HG03280 (cell line): ENCODE measurements around the gene ENAH.
"Not testable (repeated sequence)": the region's sequence is repeated elsewhere in the genome, so short reads cannot be mapped to it uniquely, and the experiment has no call there.

Experiments used
- ATAC-seq: cut with Tn5 transposase; IDR thresholded peaks from one replicate; pipeline ENCODE4 v1.9.1; 2021; ENCODE audit warnings: mild to moderate bottlenecking, moderate library complexity; ENCODE audit not compliant: unreplicated experiment

Gene ENAH

DNA sequence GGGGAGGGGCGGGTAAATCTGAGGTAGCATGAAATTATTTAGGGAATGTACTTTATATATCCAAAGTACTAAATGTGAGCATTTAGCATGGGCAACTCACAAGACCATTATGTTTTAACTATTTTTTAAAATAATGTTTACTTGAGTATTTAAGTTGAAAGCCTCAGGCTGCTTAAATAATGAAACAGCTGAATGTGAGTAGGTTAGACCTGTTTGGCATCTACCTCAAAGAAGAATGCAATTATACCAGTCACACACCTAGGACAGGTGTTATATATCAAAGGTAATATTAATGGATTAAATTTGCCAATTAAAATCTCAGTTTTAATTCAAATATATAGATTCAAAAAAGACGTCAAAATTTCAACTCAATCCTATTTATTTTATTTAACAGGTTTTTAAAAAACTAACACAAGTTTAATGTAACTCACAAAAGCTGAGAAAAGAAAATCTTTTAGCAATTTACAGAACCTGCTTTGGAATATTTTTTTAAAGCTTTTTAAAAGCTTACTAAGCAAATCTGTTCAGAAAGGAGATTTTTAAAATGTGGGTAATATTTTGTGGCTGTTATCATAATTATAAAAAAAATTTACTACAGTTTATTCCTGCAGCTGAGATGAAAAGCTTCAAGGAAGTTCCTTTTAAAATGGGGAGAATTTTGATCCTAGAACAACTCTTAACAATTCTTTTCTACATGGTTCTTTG lies 120.5 kb downstream of the ENAH start:
- ATAC-seq = no peak

DNA sequence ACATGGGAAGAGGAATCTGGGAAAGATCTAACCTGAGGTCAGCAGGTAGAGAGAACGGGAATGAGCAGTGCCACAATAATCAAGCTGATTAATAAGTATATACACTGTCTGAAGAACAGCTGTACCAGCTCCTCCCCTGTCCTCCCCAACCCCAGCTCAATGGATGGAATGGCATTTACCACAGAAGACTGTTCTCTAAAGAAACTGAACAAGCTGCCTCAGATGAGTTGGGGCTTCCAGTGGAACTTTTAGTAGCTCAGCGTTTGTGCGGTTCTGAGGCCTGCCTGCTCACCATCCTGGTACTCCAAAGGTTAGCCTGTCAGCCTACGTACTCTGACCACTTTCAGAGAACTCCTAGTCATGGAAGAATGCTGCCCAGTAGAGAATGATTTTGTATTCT lies 123.2 kb downstream of the ENAH start:
- no peak for ATAC-seq

DNA sequence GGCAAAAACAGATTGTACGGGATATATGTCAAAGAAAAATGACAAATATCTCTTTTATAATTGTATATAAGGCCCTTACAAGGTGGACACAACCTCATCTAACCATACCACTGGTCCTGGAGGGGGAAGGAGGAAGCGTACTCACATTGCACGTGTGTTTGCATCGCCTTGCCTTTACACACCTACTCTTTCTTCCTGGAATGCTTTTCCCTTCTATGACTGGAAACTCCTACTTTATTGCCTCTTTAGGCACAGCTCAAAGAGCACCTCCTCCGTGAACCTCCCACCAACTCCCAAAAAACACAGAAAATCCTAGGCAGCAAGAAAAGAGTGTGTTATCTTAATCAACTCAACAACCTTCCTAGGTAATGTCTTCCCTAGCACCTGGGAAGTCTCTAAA lies 125.3 kb downstream of the ENAH start:
- ATAC-seq = no peak

DNA sequence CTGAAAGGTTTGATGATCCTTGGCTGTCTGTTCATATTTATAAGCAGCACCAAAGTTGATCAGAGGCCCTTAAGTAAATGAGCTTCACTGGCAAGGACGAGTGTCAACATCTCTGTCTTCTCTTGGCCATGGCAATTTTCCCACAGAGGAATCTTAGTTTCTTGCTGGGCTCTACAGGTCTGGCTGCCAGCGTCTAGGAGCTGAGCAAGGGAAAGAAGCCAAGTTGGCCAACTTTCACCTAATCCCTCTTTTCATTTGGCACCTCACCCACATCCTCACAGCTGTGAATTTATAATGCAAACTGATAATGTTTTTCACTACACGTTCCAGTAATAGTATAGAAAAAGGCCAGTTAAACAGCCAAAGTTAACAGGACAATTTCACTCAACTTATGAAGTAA lies 126.0 kb downstream of the ENAH start:
- ATAC-seq = no peak

DNA sequence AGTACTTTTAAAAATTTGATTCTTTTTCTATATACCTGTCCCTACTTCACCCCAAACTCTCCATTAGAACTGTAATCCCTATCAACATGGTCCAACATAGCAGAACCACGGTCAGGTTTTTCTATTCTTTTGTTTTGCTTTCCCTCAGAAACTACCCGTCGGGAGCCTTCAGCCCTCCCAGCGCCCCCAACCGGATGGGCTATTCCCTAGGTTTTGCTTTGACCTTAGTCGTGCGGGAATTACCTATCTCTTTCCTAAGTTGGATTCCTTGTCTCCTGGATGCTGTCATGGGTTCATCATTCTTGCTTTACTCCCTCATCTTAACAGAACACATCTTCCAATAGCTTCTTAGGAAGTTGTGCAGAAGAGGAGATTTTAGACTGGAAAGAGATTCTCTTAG lies 127.5 kb downstream of the ENAH start:
- ATAC-seq = no peak

DNA sequence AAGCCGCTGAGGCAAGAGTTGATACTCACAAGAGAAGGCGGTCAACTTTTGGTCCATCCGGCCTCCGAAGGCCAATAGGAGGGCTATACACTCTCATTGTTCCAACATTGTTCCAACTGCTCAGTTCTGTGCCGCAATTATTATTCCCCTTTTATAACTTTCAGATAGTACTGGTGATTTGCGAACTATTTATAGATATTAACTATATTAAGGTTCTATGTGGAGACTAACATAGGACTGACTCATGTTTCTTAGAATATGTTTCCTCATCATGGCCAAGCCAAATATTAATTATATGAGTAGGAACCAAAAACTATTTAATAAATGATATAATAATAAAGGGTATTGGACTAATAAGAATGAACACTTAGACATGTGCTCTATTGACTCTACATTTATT lies 128.4 kb downstream of the ENAH start:
- ATAC-seq = no peak

DNA sequence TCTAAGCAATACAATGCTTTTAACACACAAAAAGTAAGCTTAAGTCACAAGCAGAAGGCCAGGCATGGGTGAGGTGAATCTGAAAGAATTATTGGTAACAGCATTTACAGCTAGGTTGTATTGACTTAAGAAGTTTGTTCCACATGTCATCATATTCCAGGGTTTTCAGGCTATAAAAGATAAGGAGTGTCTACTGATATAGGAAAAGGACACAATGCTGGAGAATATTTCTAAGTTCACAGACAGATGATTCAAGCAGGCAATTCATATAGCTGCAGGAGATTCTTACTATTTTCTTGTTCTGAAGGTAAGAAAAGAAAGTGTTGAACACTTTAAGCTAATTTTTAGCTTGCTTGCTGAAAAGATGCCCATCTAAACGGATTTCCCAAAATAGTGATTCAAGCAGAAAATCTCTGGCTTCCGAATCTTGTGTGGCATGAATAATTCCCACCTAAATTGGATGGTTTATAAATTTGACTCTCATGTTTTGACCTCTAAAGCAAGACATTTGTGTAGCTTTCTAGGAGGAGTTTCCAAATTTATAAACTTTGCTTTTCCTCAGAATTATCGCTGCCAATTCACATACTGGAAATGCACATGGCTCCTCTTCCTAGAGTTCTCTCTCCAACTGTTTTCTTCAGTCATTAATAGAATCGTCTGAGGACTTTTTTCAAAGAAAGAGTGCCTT lies 129.5 kb downstream of the ENAH start:
- ATAC-seq = no peak

DNA sequence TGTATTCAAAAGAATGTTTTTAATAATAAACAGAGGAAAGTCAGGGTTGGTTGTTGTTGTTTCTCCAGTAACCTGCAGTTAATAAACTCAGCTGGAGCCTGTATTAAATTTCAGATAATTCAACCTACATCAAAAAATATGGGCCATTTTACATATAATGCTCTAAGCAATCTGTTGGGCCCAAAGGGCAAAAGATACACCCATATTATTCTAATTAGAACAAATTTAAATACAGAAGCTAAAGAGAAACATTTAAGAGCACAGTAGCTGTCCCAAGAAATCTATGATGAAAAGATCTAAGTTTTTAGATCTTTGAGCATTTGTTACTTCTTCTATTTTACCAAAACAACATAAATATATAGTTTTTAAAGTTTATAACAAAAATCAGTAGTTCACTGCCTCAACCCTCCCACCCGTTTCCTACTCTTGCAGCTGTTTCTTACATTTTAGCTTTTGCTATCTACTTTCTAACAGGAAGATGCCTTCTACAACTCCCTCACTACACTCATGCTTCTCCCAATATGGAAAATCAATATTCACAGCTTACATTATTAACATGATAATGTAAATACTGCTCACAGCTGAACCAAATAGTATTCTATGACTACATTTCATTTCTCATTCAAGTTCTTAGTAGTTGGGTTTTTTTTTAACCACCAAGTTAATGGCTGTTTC lies 130.2 kb downstream of the ENAH start:
- ATAC-seq = no peak

DNA sequence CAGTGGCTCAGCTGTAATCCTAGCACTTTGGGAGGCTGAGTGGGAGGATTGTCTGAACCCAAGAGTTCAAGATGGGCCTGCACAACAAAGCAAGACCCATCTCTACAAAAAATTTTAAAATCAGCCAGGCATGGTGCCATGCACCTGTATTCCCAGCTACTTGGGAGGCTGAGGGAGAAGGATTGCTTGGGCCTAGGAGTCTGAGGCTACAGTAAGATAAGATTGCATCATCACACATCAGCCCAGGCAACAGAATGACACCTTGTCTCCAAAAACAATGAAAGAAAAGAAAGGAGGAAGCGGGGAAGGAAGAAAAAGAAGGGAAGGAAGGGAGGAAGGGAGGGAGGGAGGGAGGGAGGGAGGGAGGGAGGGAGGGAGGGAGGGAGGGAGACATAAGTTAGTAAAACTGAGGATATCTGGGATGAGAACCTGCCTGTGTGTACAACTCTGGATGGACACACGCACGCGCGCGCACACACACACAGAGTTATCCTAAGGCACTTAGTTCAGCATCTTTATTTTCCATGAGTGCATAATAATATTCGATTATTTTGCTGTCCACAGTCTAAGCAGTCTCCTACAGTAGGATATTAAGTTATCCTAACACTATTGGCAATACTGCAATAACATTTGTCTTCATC lies 132.2 kb downstream of the ENAH start:
- no peak for ATAC-seq

DNA sequence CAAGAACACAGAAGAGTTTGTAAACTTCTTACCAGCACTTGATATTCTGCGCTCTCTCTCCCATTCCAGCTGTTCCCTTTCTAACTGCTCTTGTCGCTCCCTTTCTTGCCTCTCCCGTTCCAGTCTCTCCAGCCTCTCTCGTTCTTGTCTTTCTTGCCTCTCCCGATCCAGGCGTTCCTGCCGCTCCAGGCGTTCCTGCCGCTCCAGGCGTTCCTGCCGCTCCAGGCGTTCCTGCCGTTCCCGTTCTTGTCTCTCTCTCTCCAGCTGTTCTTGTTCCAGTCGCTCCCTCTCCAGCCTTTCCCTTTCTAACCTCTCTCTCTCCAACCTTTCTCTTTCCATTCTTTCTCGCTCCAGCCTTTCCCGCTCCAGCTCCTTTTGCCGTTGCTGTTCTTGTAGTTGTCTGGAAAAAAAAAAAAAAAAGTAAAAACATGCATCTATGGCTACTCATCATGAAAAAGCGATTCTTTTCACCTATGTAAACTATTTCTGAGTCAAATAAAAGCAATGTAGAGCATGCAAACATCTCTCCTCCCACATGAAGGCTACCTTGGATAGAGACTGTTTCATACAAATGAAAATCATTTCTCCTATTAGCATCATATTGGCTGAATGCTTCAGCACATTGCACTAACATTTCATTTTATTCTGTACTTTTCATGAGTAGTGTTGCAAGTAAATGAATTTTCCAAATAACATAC lies 133.6 kb downstream of the ENAH start:
- no peak for ATAC-seq

DNA sequence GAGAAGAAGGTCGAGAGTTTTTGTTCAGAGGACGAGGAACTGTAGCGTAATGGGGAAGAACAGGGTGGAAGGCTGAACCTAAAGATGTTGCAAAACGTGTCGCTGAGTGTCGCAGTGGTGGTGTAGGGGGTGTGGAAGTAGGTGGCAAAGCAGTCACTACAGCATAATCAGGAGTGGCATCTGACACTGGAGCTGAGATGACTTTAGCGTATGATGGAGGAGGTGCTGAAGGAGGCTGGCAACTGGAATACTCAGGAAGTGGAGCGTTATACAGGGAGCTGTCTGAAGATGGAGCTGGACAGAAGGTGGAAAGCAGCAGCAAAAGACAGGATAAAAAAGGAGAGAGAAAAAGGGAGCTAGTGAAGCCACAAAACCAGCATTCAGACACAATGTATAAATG lies 135.2 kb downstream of the ENAH start:
- ATAC-seq = no peak

DNA sequence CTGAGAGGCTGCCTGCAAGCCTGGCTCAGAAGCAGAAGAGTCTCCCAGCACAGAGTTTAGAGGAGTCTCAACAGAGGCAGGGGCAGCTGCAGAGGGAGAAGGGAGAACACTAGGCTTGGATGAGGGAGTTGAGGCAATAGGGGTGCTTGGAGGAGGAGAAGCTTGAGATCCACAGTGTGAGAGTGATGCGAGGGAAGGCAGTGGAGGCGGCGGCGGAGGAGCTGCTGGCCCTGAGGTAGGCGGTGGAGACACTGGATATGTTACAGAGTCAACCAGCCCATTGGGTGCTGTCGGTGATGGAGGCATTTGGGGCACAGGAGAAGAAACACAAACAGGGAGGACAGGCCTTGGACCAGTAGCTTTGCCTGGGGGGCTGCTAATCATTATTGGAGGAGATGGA lies 135.7 kb downstream of the ENAH start:
- no peak for ATAC-seq

DNA sequence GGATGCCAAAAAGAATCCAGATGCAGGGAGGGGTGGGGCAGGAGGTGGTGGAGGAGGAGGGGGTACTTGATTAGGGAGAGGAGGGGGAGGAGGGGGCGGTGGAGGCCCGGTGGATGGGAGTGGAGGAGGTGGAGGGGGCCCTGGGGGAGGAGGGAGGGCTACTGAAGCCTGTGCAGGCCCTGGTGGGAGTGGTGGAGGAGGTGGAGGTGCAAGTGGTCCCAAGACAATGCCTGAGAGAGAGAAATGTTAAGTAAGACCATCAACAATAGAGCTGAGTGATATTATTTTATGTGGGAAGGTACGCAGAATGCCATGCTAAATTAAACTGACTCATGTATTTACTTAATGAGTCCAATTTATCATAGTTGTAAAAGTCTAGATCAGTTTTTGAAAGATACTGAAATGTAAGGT lies 138.2 kb downstream of the ENAH start:
- ATAC-seq = no peak

DNA sequence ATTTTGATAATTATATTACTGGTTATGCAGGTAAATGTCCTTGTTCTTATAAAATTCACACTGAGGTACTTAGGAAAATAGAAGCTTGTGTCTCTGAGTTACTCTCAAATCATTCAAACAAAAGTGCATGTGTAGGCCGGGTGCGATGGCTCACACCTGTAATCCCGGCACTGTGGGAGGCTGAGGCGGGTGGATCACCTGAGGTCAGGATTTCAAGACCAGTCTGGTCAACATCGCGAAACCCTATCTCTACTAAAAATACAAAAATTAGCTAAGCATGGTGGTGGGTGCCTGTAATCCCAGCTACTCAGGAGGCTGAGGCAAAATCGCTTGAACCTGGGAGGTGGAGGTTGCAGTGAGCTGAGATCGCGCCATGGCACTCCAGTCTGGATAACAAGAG lies 139.3 kb downstream of the ENAH start:
- not testable (repeated sequence) for ATAC-seq

DNA sequence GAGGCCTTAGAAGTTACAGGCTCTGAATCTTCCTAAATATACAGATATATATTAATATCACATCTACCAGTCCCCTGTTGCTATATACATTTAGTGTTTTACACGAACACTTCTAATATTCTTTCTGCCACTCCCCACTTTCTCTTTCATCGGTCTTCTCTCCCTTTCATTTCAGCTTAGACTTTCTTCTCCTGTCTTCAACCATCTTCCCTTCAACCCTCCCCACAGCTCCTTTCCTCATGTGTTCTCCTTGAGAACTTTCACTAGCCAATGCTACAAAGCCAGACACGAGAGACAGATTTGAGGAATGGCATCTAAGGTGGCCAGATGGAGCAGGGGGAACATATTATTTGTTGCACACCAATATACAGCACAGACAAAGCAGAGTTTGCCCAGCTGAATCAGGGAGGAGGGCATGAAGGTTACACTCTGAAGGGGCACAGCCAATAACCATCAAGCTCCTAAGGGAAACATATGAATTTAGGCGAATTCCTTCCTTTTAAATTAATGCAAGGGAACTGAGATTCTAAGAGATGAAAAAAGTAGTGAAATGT lies 141.0 kb downstream of the ENAH start:
- no peak for ATAC-seq

DNA sequence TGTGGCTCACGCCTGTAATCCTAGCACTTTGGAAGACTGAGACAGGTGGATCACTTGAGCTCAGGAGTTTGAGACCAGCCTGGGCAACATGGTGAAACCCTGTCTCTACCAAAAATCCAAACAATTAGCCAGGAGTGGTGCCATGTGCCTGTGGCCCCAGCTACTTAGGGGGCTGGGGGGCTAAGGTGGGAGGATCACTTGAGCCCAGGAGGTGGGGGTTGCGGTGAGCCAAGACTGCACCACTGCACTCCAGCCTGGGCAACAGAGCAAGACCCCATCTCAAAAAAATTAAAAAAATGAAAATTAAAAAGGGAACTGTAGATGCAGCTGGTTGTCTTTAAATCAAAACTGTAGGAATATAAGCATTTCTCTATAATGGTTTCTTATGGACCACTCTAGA lies 142.2 kb downstream of the ENAH start:
- ATAC-seq = not testable (repeated sequence)

DNA sequence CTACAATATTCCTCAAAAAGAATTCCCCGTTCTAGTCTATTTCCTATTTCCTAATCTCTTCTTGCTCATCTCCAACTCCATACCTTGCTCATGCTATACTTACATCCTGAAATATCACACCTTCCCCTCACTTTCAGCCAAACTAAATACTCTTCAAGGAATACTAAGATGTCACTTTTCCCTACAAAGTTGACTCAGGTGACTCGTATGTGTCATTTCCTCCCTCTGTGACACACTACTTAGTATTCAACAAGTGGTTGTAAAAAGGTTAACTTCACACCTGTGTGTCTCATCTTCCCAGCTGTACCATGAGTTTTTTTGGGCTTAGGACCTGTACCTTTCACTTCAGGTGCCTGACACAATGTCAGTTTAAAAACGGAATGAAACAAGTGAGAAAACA lies 143.2 kb downstream of the ENAH start:
- ATAC-seq = no peak

DNA sequence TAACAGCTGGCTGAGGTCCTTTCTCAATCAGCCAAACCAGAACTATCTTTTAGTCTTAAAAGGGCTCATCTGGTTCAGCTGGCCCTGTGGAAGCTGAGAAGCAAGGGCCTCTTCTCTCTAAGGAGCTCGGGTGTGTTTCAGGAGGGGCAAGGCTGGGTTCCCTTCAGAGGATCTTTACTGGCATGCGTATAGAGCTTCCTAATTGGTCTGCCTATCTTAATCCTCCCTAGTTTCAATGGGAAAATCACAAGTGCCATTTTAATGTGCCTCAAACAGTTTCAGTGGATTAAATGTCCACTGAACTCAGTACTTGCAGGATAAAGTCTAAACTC lies 143.6 kb downstream of the ENAH start:
- ATAC-seq = no peak

DNA sequence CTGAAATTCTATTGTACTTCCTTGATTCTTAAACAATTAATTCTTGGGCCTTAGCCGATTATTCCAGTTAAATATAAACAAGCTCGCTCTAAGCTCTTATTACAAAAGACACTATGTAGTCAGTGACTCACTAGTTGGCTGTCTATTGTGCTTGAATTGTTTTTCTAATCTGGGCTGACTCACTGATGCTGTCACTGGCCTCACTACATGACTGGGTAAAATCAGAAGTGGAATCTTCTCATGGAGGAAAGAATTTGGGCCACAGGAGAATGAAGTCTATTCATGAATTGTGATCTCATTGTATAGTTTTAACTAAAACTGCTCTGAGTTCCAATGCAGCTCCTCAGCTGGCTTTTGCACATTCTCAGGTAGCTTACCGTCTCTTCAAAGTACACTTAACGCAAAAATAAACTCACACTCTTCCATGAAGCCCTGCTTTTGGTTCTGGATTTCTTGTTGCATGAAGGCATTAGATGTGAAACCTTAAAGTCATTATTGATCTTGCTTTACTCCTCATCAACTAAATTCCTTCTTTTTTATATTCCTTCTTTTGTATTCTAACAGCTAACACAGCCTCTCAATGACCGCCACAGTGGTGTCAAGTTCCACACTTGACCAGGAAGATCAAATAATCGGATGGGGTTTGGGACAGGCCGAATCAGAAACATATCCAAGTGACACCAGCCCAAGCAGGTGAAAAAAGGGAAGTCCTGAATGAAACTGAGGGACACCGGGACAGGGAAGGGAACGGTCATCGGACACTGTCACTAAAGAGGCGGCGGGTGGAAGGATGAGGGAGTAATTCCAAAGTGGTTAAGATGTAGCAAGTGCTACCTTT lies 144.2 kb downstream of the ENAH start:
- ATAC-seq = no peak

DNA sequence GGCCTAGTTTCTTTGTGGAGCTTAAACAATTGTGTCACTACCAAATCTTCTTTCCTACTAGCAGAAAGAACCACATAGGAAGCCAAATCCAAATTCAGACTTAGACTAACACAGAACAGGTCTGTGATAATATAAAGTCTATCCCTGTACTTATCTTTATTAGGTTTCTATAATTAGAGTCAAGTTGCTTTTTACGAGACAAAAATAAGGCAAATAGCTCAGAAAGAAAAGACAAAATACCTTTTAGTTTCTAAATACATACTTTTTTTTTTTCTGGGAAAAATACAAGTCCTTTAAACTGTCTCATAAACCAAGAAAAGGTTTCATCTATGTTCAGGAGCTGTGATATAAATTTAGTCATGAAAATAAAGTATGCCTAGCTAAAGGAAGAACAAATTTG lies 146.2 kb downstream of the ENAH start:
- ATAC-seq = no peak
